GM12878 (cell line): ENCODE measurements around the gene FCRLB.

Experiments used
- CTCF ChIP-seq, 3 experiments: IDR thresholded peaks in 2 of 3; conservative IDR thresholded peaks in 1 of 3; 2 replicates each; pipeline ENCODE4 v1.5.1; 2011; ENCODE audit warnings: low read depth in 3 of 3, low read length in 3 of 3, mild to moderate bottlenecking in 3 of 3, control low read depth in 2 of 3, moderate library complexity in 2 of 3, inconsistent platforms in 1 of 3, mixed read lengths in 1 of 3; ENCODE audit not compliant: control insufficient read depth in 2 of 3, insufficient read depth in 1 of 3; ENCODE audit errors: extremely low read depth in 1 of 3
- EZH2 ChIP-seq: IDR thresholded peaks from 2 replicates; pipeline ENCODE4 v1.6.1; 2012; ENCODE audit warnings: low read depth, mild to moderate bottlenecking, control low read depth, inconsistent platforms, low read length, borderline replicate concordance; ENCODE audit not compliant: control insufficient read depth
- IRF3 ChIP-seq: fragments of 450-650 bp; IDR thresholded peaks from 2 replicates; pipeline ENCODE4 v1.6.1; 2014; ENCODE audit warnings: mild to moderate bottlenecking
- MYB ChIP-seq: fragments of 150-350 bp; IDR thresholded peaks from 2 replicates; pipeline ENCODE4 v1.6.1; 2014; ENCODE audit warnings: mild to moderate bottlenecking, low read depth, low read length, borderline replicate concordance
- POLR2A ChIP-seq: IDR thresholded peaks from 2 replicates; pipeline ENCODE4 v1.6.1; 2011; ENCODE audit warnings: low read depth, mild to moderate bottlenecking, low read length
- POLR2AphosphoS5 ChIP-seq: IDR thresholded peaks from 2 replicates; pipeline ENCODE4 v1.6.1; 2011; ENCODE audit warnings: mild to moderate bottlenecking, low read length, inconsistent platforms
- SUZ12 ChIP-seq: fragments of 200-600 bp; sonication (generic); IDR thresholded peaks from one replicate; pipeline ENCODE4 v1.6.1; 2018; ENCODE audit warnings: antibody characterized with exemption, mild to moderate bottlenecking; ENCODE audit not compliant: unreplicated experiment
- TAF1 ChIP-seq: IDR thresholded peaks from 2 replicates; pipeline ENCODE4 v1.6.1; 2011; ENCODE audit warnings: mild to moderate bottlenecking, low read depth, low read length, borderline replicate concordance
- ZBTB33 ChIP-seq: fragments of 450-650 bp; IDR thresholded peaks from 2 replicates; pipeline ENCODE4 v1.6.1; 2017; ENCODE audit warnings: mild to moderate bottlenecking
- ZNF274 ChIP-seq: IDR thresholded peaks from one replicate; pipeline ENCODE4 v1.8.0; 2011; ENCODE audit not compliant: insufficient read length, insufficient read depth

GRCh38 chr1:161777261-161777660 lies 55.9 kb downstream of the FCRLB start:
- TF ChIP-seq CTCF (IDR thresholded peaks at IDR 0.05 in 2 of 3, conservative IDR thresholded peaks at IDR 0.05 in 1 of 3; ENCODE audit: control insufficient read depth in 2 of 3, extremely low read depth in 1 of 3, insufficient read depth in 1 of 3, low read depth in 3 of 3, low read length in 3 of 3) (no peak), EZH2 (no peak), IRF3 (no peak), SUZ12 (no peak), ZNF274 (no peak), ZBTB33 (no peak), POLR2A (no peak), POLR2AphosphoS5 (no peak), TAF1 (no peak), MYB (no peak)
